ENCODE results near the gene COL18A1. TPM values are rescaled to one million over a fixed set of nuclear protein-coding genes. Genes with fewer than 3 reads are reported as not detected.

The COL18A1 gene
- polyA plus RNA-seq, 1 experiment = 25.3 TPM

DNA sequence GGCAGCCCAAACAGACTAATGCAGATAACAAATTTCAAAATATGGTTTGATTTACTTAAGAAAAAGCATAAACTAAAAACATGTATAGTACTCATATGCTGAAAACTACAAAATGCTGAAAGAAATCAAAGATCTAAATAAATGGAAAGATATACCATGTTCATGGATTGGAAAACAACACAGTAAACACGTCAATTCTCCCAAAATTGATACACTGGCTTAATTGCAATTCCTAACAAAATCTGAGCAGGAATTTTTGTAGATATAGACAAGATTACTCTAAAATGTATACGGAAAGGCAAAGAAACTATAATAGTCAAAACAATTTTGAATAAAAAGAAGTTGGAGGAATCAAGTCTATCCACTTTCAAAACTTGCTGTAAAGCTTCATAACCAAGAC, 116.3 kb downstream of the COL18A1 start:
- POLR2A ChIA-PET = no interaction called here
- Histone ChIP-seq H3K27ac (ENCODE audit: low read depth, low read length) (no peak overlapping the region), H3K4me3 (ENCODE audit: low read depth, low read length) (no peak overlapping the region), H3K9me3 (ENCODE audit: control insufficient read depth, insufficient read depth, low read length) (peaks cover 10% of the 10 kb centered on the region), H3K27me3 (ENCODE audit: control insufficient read depth, insufficient read depth, low read length) (no peaks in the 10 kb centered on the region)
- TF ChIP-seq, protein P1, sequence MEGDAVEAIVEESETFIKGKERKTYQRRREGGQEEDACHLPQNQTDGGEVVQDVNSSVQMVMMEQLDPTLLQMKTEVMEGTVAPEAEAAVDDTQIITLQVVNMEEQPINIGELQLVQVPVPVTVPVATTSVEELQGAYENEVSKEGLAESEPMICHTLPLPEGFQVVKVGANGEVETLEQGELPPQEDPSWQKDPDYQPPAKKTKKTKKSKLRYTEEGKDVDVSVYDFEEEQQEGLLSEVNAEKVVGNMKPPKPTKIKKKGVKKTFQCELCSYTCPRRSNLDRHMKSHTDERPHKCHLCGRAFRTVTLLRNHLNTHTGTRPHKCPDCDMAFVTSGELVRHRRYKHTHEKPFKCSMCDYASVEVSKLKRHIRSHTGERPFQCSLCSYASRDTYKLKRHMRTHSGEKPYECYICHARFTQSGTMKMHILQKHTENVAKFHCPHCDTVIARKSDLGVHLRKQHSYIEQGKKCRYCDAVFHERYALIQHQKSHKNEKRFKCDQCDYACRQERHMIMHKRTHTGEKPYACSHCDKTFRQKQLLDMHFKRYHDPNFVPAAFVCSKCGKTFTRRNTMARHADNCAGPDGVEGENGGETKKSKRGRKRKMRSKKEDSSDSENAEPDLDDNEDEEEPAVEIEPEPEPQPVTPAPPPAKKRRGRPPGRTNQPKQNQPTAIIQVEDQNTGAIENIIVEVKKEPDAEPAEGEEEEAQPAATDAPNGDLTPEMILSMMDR (IDR thresholded peaks at IDR 0.05; ENCODE audit: low read depth, low read length) = no peak
- no peak for DNase-seq (ENCODE audit: low read depth, low spot score)
- CTCF ChIA-PET = no interaction called here

- ChIA-PET CTCF (no interaction called here), POLR2A (no interaction called here)
These were observed 117.4 kb downstream of the COL18A1 start for GRCh38 chr21:45522381-45522780.

GRCh38 chr21:45522986-45523385, 118.0 kb downstream of the COL18A1 start:
- peaks cover 10% of the 10 kb centered on the region for H3K9me3 ChIP-seq (ENCODE audit: control insufficient read depth, insufficient read depth, low read length)

More at GRCh38 chr21:45522381-45522780, 117.4 kb downstream of the COL18A1 start:
- TF ChIP-seq, protein P1 (IDR thresholded peaks at IDR 0.05; ENCODE audit: low read depth, low read length) = no peak
- DNase-seq (ENCODE audit: low read depth, low spot score) = no peak
- no peak overlapping the region for H3K4me3 ChIP-seq (ENCODE audit: low read depth, low read length)
- peaks cover 10% of the 10 kb centered on the region for H3K9me3 ChIP-seq (ENCODE audit: control insufficient read depth, insufficient read depth, low read length)
- no peak overlapping the region for H3K27ac ChIP-seq (ENCODE audit: low read depth, low read length)
- no peaks in the 10 kb centered on the region for H3K27me3 ChIP-seq (ENCODE audit: control insufficient read depth, insufficient read depth, low read length)

GRCh38 chr21:45523411-45524101, 118.6 kb downstream of the COL18A1 start:
- ChIA-PET CTCF (no interaction called here), POLR2A (no interaction called here)
- DNase-seq (ENCODE audit: low read depth, low spot score) = no peak
- TF ChIP-seq, protein P1 (IDR thresholded peaks at IDR 0.05; ENCODE audit: low read depth, low read length) = no peak
- Histone ChIP-seq H3K27ac (ENCODE audit: low read depth, low read length) (no peak overlapping the region), H3K27me3 (ENCODE audit: control insufficient read depth, insufficient read depth, low read length) (no peaks in the 10 kb centered on the region), H3K4me3 (ENCODE audit: low read depth, low read length) (no peak overlapping the region), H3K9me3 (ENCODE audit: control insufficient read depth, insufficient read depth, low read length) (peaks cover 10% of the 10 kb centered on the region)

More at GRCh38 chr21:45522986-45523385, 118.0 kb downstream of the COL18A1 start:
- no peak for DNase-seq (ENCODE audit: low read depth, low spot score)
- Histone ChIP-seq H3K27me3 (ENCODE audit: control insufficient read depth, insufficient read depth, low read length) (no peaks in the 10 kb centered on the region), H3K27ac (ENCODE audit: low read depth, low read length) (no peak overlapping the region), H3K4me3 (ENCODE audit: low read depth, low read length) (no peak overlapping the region)
- ChIA-PET CTCF (no interaction called here), POLR2A (no interaction called here)
- TF ChIP-seq, protein P1 (IDR thresholded peaks at IDR 0.05; ENCODE audit: low read depth, low read length) = no peak

- H3K9me3 ChIP-seq (ENCODE audit: control insufficient read depth, insufficient read depth, low read length) = peaks cover 10% of the 10 kb centered on the region
- ChIA-PET POLR2A (no interaction called here), CTCF (no interaction called here)
- no peaks in the 10 kb centered on the region for H3K27me3 ChIP-seq (ENCODE audit: control insufficient read depth, insufficient read depth, low read length)
- TF ChIP-seq, protein P1 (IDR thresholded peaks at IDR 0.05; ENCODE audit: low read depth, low read length) = no peak
- no peak overlapping the region for H3K4me3 ChIP-seq (ENCODE audit: low read depth, low read length)
- no peak overlapping the region for H3K27ac ChIP-seq (ENCODE audit: low read depth, low read length)
- DNase-seq (ENCODE audit: low read depth, low spot score) = no peak
These were observed 119.8 kb downstream of the COL18A1 start for GRCh38 chr21:45524756-45525152.
